IMR-90 (cell line): ENCODE data around the gene SMIM44. TPM values are rescaled to one million over a fixed set of nuclear protein-coding genes. Genes with fewer than 3 reads are reported as not detected.

Experiments used
- ATAC-seq: fragments of 200-7000 bp; cut with Tn5 transposase; 2 replicates; pipeline ENCODE4 v1.9.1; 2020; ENCODE audit warnings: low read depth, mild to moderate bottlenecking, moderate library complexity
- BruUV-seq: library from RNA; stranded (reverse); fragments of 400-500 nt; replicated peaks from 2 replicates; lab custom pipeline; 2021; lab: Mats Ljungman, UMichigan
- CTCF ChIA-PET: fragments of 300-600 bp; formaldehyde crosslinking; extraction: SDS; loops from one replicate; lab custom pipeline; 2021; ENCODE audit warnings: antibody characterized with exemption; lab: Yijun Ruan, JAX
- POLR2A ChIA-PET: fragments of 300-600 bp; sonication (Branson Sonifier 250); formaldehyde crosslinking; loops from one replicate; lab custom pipeline; 2022; ENCODE audit warnings: antibody characterized with exemption; ENCODE audit not compliant: unreplicated experiment; lab: Charles Lee
- DNase-seq: peaks from one replicate; pipeline ENCODE4 v3.0.0; 2013
- H2AFZ ChIP-seq: replicated peaks from 2 replicates; pipeline ENCODE3; 2013; ENCODE audit warnings: low read length, mild to moderate bottlenecking; ENCODE audit not compliant: poor library complexity
- H2AK5ac ChIP-seq: 2 replicates; pipeline ENCODE4 v1.6.1; 2013; ENCODE audit warnings: low read depth, low read length, inconsistent platforms
- H2AK9ac ChIP-seq: replicated peaks from 2 replicates; pipeline ENCODE3; 2013; ENCODE audit warnings: mild to moderate bottlenecking, low read depth, low read length, moderate library complexity; ENCODE audit not compliant: poor library complexity
- H2BK120ac ChIP-seq: 2 replicates; pipeline ENCODE4 v1.6.1; 2013; ENCODE audit warnings: low read depth, low read length, inconsistent platforms
- H2BK15ac ChIP-seq: 3 replicates; pipeline ENCODE4 v1.6.1; 2013; ENCODE audit warnings: low read depth, low read length, inconsistent platforms
- H2BK20ac ChIP-seq: 2 replicates; pipeline ENCODE4 v1.6.1; 2013; ENCODE audit warnings: low read depth, mild to moderate bottlenecking, inconsistent platforms, low read length, moderate library complexity
- H2BK5ac ChIP-seq: 2 replicates; pipeline ENCODE4 v1.6.1; 2013; ENCODE audit warnings: mild to moderate bottlenecking, low read depth, low read length, inconsistent platforms; ENCODE audit not compliant: poor library complexity, severe bottlenecking
- H3K14ac ChIP-seq: replicated peaks from 2 replicates; pipeline ENCODE4 v1.6.1; 2013; ENCODE audit warnings: low read depth, low read length, inconsistent platforms
- H3K18ac ChIP-seq: 2 replicates; pipeline ENCODE4 v1.6.1; 2013; ENCODE audit warnings: low read depth, low read length, control low read depth
- H3K23ac ChIP-seq: 2 replicates; pipeline ENCODE4 v1.6.1; 2013; ENCODE audit warnings: low read depth, low read length, inconsistent platforms
- H3K27ac ChIP-seq: 2 replicates; pipeline ENCODE4 v1.5.1; 2013; ENCODE audit warnings: mild to moderate bottlenecking, control low read depth, low read length; ENCODE audit not compliant: insufficient read depth
- H3K27me3 ChIP-seq: 2 replicates; pipeline ENCODE4 v1.6.1; 2013; ENCODE audit warnings: low read length; ENCODE audit not compliant: control insufficient read depth, insufficient read depth
- H3K36me3 ChIP-seq: 2 replicates; pipeline ENCODE4 v1.6.1; 2013; ENCODE audit warnings: low read length, mixed read lengths; ENCODE audit not compliant: control insufficient read depth, insufficient read depth
- H3K4ac ChIP-seq: 2 replicates; pipeline ENCODE4 v1.6.1; 2013; ENCODE audit warnings: low read depth, low read length, inconsistent platforms
- H3K4me1 ChIP-seq: 2 replicates; pipeline ENCODE4 v1.6.1; 2013; ENCODE audit warnings: low read length, mixed read lengths; ENCODE audit not compliant: control insufficient read depth, insufficient read depth
- H3K4me2 ChIP-seq: 2 replicates; pipeline ENCODE4 v1.6.1; 2013; ENCODE audit warnings: low read depth, mild to moderate bottlenecking, control low read depth, low read length, moderate library complexity
- H3K4me3 ChIP-seq: 2 replicates; pipeline ENCODE4 v1.5.1; 2013; ENCODE audit warnings: low read depth, mild to moderate bottlenecking, control low read depth, low read length, moderate library complexity; ENCODE audit not compliant: insufficient read depth
- H3K56ac ChIP-seq: 2 replicates; pipeline ENCODE4 v1.6.1; 2013; ENCODE audit warnings: low read length, inconsistent platforms; ENCODE audit not compliant: insufficient read depth; ENCODE audit errors: extremely low read depth
- H3K79me1 ChIP-seq, 2 experiments: 2 replicates each; pipeline ENCODE4 v1.6.1; 2013; ENCODE audit warnings: low read length in 2 of 2, inconsistent platforms in 1 of 2, low read depth in 1 of 2
- H3K9ac ChIP-seq: 2 replicates; pipeline ENCODE4 v1.6.1; 2013; ENCODE audit warnings: low read depth, low read length, control low read depth
- H3K9me1 ChIP-seq: 2 replicates; pipeline ENCODE4 v1.6.1; 2013; ENCODE audit warnings: low read length, inconsistent platforms; ENCODE audit not compliant: insufficient read depth
- H3K9me3 ChIP-seq: 2 replicates; pipeline ENCODE4 v1.6.1; 2013; ENCODE audit warnings: low read length; ENCODE audit not compliant: control insufficient read depth, insufficient read depth
- H4K20me1 ChIP-seq: 2 replicates; pipeline ENCODE4 v1.6.1; 2013; ENCODE audit warnings: low read length, inconsistent platforms; ENCODE audit not compliant: insufficient read depth
- H4K5ac ChIP-seq: 2 replicates; pipeline ENCODE4 v1.6.1; 2013; ENCODE audit warnings: mild to moderate bottlenecking, low read depth, low read length, control low read depth
- H4K8ac ChIP-seq, 2 experiments: 2 replicates each; pipeline ENCODE4 v1.6.1; 2013; ENCODE audit warnings: low read depth in 2 of 2, low read length in 2 of 2, control low read depth in 1 of 2, inconsistent platforms in 1 of 2
- H4K91ac ChIP-seq: 2 replicates; pipeline ENCODE4 v1.6.1; 2013; ENCODE audit warnings: low read depth, low read length, inconsistent platforms; ENCODE audit not compliant: insufficient read depth
- BHLHE40 ChIP-seq: fragments of 150-350 bp; IDR thresholded peaks from 2 replicates; pipeline ENCODE4 v1.6.1; 2016; ENCODE audit warnings: mild to moderate bottlenecking, low read depth, low read length
- CEBPB ChIP-seq: IDR thresholded peaks from 2 replicates; pipeline ENCODE4 v1.6.1; 2012; ENCODE audit warnings: low read depth, low read length, improper control_type of control experiment
- CHD1 ChIP-seq: IDR thresholded peaks from 2 replicates; pipeline ENCODE4 v1.6.1; 2012; ENCODE audit warnings: low read depth, low read length, improper control_type of control experiment
- FOS ChIP-seq: fragments of 150-350 bp; IDR thresholded peaks from 2 replicates; pipeline ENCODE4 v1.6.1; 2016; ENCODE audit warnings: low read depth, low read length
- MAFK ChIP-seq: IDR thresholded peaks from 2 replicates; pipeline ENCODE4 v1.6.1; 2012; ENCODE audit warnings: low read depth, low read length, improper control_type of control experiment
- MAZ ChIP-seq: IDR thresholded peaks from 2 replicates; pipeline ENCODE4 v1.6.1; 2012; ENCODE audit warnings: low read depth, mild to moderate bottlenecking, low read length, improper control_type of control experiment, moderate library complexity, borderline replicate concordance
- MXI1 ChIP-seq: IDR thresholded peaks from 2 replicates; pipeline ENCODE4 v1.6.1; 2012; ENCODE audit warnings: low read depth, mild to moderate bottlenecking, low read length, moderate library complexity, borderline replicate concordance
- NFE2L2 ChIP-seq: fragments of 150-350 bp; IDR thresholded peaks from 2 replicates; pipeline ENCODE4 v1.6.1; 2016; ENCODE audit warnings: low read depth, mild to moderate bottlenecking, low read length
- POLR2A ChIP-seq: IDR thresholded peaks from 2 replicates; pipeline ENCODE4 v1.6.1; 2012; ENCODE audit warnings: mild to moderate bottlenecking, low read depth, low read length
- RAD21 ChIP-seq: IDR thresholded peaks from 2 replicates; pipeline ENCODE4 v1.6.1; 2012; ENCODE audit warnings: low read length, improper control_type of control experiment
- RCOR1 ChIP-seq: IDR thresholded peaks from 2 replicates; pipeline ENCODE4 v1.6.1; 2012; ENCODE audit warnings: mild to moderate bottlenecking, low read length, improper control_type of control experiment; ENCODE audit not compliant: insufficient replicate concordance
- RFX5 ChIP-seq: IDR thresholded peaks from 2 replicates; pipeline ENCODE4 v1.8.0; 2012; ENCODE audit warnings: low read depth, mild to moderate bottlenecking, low read length, moderate library complexity
- WGBS, 2 experiments: methylation state at CpG; one replicate each; pipeline versions ENCODE4 v1.1.5 to v1.1.7; 2013; ENCODE audit warnings: missing lambda C conversion rate in 2 of 2; ENCODE audit not compliant: insufficient read length in 1 of 2; ENCODE audit errors: extremely low coverage in 2 of 2; 5-methylcytosine and 5-hydroxymethylcytosine counted together
- dilution Hi-C: fragments of 300-500 bp; cut with HindIII; formaldehyde crosslinking; loops from one replicate; pipeline ENCODE4 v1.14.3; 2018; ENCODE audit warnings: low sequenced_read_pairs; ENCODE audit not compliant: unreplicated experiment
- in situ Hi-C: fragments of 300-500 bp; cut with MboI; formaldehyde crosslinking; loops from 3 replicates; pipeline ENCODE4 v1.14.3; 2019; ENCODE audit warnings: low sequenced_read_pairs, inconsistent platforms, mixed read lengths
- intact Hi-C: fragments of 100-400 bp; cut with micrococcal nuclease; formaldehyde crosslinking; loops from 2 replicates; pipeline ENCODE4 v1.10.0; 2022
- polyA plus RNA-seq, 3 experiments: library from polyadenylated mRNA; depleted of rRNA; stranded (reverse); fragments of >200 nt; gene quantifications; 2 replicates each; pipeline ENCODE4 v1.2.3, GENCODE V29; 2012; ENCODE audit warnings: low replicate concordance in 1 of 3
- total RNA-seq: library from RNA; depleted of rRNA; stranded (reverse); fragments of >200 nt; gene quantifications from 2 replicates; pipeline ENCODE4 v1.2.3, GENCODE V29; 2012
- TF ChIP-seq, protein P1 (sequence below): conservative IDR thresholded peaks from 2 replicates; pipeline ENCODE4 v1.5.1; 2012; ENCODE audit warnings: mild to moderate bottlenecking, low read depth, low read length, improper control_type of control experiment
- TF ChIP-seq, protein P2 (sequence below): fragments of 150-350 bp; IDR thresholded peaks from 2 replicates; pipeline ENCODE4 v1.6.1; 2017; ENCODE audit warnings: mild to moderate bottlenecking, antibody characterized with exemption, low read length, low read depth
- TF ChIP-seq, protein P3 (sequence below): fragments of 150-350 bp; IDR thresholded peaks from 2 replicates; pipeline ENCODE4 v1.6.1; 2016; ENCODE audit warnings: low read depth, mild to moderate bottlenecking, low read length, moderate library complexity, borderline replicate concordance

Gene SMIM44
- total and polyA plus RNA-seq, 2 of the 4 experiments (the other 2 are of a cell fraction) = not detected

DNA sequence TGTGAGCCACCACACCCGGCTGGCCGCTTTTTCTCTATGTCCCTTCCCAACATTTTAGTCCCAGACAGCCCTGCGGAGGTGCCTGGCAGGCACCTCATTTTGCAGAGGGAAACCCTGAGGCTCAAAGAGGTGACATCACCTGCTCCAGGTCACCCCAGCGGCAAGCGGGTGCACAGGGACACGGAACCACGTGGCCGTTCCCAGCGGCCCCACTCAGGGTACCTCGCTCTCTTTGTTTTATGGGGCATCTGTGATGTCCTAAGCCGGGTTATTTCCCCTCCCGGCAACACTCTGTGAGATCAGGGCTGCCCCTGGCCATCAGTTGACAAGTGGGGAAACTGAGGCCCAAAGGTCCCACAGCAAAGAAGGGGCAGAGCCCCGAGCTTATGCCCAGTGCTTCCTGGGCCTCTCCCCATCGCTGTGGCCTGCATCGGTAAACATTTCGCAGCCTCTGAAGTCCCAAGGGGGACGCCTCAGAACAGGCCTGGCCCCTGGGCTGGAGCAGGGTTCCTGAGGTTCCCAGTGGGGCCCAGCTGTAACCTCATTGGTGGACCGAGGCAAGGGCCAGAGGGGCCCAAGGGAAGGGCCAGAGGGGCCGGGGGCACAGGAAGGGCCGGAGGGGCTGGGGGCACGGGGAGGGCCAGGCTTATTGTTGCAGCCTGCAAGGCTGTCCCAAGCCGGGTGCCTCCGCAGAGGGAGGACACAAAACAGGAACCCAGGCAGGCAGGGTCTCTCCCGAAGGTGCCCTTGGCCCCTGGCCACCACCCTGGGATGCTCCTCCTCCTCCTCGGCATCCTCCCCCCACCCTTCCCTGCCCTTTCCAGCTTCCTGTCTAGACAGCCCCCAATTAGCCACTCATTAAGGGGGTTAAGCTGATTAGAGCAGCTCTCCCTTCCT lies 41.9 kb downstream of the SMIM44 start:
- Histone ChIP-seq H2BK20ac (no peak overlapping the region), H3K27ac (no peak overlapping the region), H2AK9ac (no peak overlapping the region), H3K4me1 (no peaks in the 10 kb centered on the region; the same call in 1 of the 2 replicates), H3K9ac (no peak overlapping the region), H4K91ac (no peak overlapping the region), H2AFZ (no peak overlapping the region), H3K36me3 (peaks cover 57% of the 10 kb centered on the region), H2AK5ac (no peak overlapping the region), H3K79me1 (peaks cover 30 to 72% of the 10 kb centered on the region in 2 experiments), H3K27me3 (no peaks in the 10 kb centered on the region), H3K56ac (no peak overlapping the region), H2BK5ac (no peak overlapping the region), H3K4me3 (no peak overlapping the region), H3K14ac (no peak overlapping the region), H2BK15ac (no peak overlapping the region), H4K20me1 (peaks cover 45% of the 10 kb centered on the region), H2BK120ac (no peak overlapping the region), H4K5ac (no peak overlapping the region), H3K9me3 (no peaks in the 10 kb centered on the region), H4K8ac (no peak overlapping the region), H3K9me1 (peaks cover 5% of the 10 kb centered on the region), H3K23ac (no peak overlapping the region; the same call in 1 of the 2 replicates), H3K18ac (no peak overlapping the region), H3K4me2 (no peak overlapping the region), H3K4ac (no peak overlapping the region)
- intact Hi-C loops = no loop called here
- dilution Hi-C loops = no loop called here
- CTCF ChIA-PET = interaction anchor here (0.7 kb wide), 1 partner anchor 94 kb away, joined by 3 read pairs; no protein-coding TSS in a partner anchor
- in situ Hi-C loops = no loop called here
- ATAC-seq (no peak), DNase-seq (no peak)
- WGBS, 2 experiments = 83% methylated on average over 16 of the region's 25 CpGs; no CpG with 5 or more reads in 1 of the 2 experiments
- POLR2A ChIA-PET = no interaction called here
- BruUV-seq = no TSS peak
- TF ChIP-seq, protein P1, sequence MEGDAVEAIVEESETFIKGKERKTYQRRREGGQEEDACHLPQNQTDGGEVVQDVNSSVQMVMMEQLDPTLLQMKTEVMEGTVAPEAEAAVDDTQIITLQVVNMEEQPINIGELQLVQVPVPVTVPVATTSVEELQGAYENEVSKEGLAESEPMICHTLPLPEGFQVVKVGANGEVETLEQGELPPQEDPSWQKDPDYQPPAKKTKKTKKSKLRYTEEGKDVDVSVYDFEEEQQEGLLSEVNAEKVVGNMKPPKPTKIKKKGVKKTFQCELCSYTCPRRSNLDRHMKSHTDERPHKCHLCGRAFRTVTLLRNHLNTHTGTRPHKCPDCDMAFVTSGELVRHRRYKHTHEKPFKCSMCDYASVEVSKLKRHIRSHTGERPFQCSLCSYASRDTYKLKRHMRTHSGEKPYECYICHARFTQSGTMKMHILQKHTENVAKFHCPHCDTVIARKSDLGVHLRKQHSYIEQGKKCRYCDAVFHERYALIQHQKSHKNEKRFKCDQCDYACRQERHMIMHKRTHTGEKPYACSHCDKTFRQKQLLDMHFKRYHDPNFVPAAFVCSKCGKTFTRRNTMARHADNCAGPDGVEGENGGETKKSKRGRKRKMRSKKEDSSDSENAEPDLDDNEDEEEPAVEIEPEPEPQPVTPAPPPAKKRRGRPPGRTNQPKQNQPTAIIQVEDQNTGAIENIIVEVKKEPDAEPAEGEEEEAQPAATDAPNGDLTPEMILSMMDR = no peak
- TF ChIP-seq RCOR1 (no peak), POLR2A (no peak), MAFK (no peak), MAZ (no peak), CHD1 (no peak), FOS (no peak), RFX5 (no peak), RAD21 (no peak), CEBPB (no peak), NFE2L2 (no peak), MXI1 (no peak), BHLHE40 (no peak)
- TF ChIP-seq, protein P2, sequence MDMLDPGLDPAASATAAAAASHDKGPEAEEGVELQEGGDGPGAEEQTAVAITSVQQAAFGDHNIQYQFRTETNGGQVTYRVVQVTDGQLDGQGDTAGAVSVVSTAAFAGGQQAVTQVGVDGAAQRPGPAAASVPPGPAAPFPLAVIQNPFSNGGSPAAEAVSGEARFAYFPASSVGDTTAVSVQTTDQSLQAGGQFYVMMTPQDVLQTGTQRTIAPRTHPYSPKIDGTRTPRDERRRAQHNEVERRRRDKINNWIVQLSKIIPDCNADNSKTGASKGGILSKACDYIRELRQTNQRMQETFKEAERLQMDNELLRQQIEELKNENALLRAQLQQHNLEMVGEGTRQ = no peak
- TF ChIP-seq, protein P3, sequence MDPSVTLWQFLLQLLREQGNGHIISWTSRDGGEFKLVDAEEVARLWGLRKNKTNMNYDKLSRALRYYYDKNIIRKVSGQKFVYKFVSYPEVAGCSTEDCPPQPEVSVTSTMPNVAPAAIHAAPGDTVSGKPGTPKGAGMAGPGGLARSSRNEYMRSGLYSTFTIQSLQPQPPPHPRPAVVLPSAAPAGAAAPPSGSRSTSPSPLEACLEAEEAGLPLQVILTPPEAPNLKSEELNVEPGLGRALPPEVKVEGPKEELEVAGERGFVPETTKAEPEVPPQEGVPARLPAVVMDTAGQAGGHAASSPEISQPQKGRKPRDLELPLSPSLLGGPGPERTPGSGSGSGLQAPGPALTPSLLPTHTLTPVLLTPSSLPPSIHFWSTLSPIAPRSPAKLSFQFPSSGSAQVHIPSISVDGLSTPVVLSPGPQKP = no peak
